Vagina (tissue), 2 donors: ENCODE results near the gene MTA2.

ENCODE experiments used
- POLR2A ChIP-seq, 2 donors: fragments of 450-650 bp; IDR thresholded peaks; one replicate each; pipeline ENCODE4 v1.6.1; 2017; ENCODE audit warnings: antibody characterized with exemption in 2 of 2, mild to moderate bottlenecking in 2 of 2, moderate library complexity in 2 of 2
- POLR2AphosphoS5 ChIP-seq, 2 donors: sonication (generic); formaldehyde crosslinking; IDR thresholded peaks; one replicate each; pipeline ENCODE4 v1.9.0; 2017; ENCODE audit warnings: antibody characterized with exemption in 2 of 2, mild to moderate bottlenecking in 2 of 2, low read depth in 1 of 2; ENCODE audit not compliant: insufficient read depth in 1 of 2
- TF ChIP-seq, protein P1 (sequence below), 3 experiments: fragments of 450-650 bp in 2 of 3; fragments of 200-600 bp in 1 of 3; sonication (generic) in 1 of 3; IDR thresholded peaks; one replicate each; pipeline ENCODE4 v1.5.1; 2017 to 2019; ENCODE audit warnings: antibody characterized with exemption in 3 of 3, mild to moderate bottlenecking in 2 of 3, moderate library complexity in 2 of 3

DNA sequence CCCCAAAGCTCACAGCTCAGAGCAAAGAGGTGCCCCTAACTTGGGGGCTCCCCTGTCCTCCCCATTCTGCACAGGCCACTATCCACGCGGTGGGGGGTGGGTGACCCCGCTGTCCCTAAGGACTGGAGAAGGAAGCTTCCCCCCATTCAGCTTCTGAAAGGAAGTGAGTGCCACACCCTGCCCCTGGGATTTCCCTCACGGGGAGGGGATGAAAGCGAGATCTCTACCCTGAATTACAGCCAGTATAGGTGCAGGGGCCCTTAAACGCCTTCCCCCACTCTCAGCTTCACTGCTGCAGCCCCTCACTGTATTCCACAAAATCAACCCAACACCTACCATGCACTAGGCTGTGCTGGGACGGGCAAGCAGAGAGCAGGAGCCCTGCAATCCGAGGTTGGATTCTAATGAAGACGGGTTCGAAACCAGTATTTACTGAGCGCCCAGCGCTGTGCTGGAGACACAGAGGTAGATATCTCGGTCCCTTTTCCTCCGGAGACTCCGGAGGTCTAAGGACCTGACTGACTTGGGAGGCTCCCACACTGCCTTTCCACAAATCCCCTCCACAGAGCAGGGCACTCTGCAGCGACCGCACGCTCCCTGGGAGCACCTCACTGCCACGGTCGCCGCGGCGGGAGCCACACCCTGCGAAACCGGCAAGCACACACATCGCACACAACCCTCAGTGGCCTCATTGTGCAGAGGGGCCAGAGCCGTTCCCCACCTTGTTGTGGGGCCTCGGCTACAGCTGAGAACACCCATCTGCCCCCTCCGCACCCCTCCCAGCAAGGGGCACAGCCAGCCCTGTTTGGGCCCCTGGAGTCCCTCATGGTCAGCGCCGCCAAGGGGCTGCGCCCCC lies 56.9 kb downstream of the MTA2 start:
- no peak for TF ChIP-seq POLR2A (IDR thresholded peaks at IDR 0.05)
- no peak for TF ChIP-seq POLR2AphosphoS5 (IDR thresholded peaks at IDR 0.05; ENCODE audit: insufficient read depth in 1 of 2, low read depth in 1 of 2)
- TF ChIP-seq, protein P1, sequence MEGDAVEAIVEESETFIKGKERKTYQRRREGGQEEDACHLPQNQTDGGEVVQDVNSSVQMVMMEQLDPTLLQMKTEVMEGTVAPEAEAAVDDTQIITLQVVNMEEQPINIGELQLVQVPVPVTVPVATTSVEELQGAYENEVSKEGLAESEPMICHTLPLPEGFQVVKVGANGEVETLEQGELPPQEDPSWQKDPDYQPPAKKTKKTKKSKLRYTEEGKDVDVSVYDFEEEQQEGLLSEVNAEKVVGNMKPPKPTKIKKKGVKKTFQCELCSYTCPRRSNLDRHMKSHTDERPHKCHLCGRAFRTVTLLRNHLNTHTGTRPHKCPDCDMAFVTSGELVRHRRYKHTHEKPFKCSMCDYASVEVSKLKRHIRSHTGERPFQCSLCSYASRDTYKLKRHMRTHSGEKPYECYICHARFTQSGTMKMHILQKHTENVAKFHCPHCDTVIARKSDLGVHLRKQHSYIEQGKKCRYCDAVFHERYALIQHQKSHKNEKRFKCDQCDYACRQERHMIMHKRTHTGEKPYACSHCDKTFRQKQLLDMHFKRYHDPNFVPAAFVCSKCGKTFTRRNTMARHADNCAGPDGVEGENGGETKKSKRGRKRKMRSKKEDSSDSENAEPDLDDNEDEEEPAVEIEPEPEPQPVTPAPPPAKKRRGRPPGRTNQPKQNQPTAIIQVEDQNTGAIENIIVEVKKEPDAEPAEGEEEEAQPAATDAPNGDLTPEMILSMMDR (IDR thresholded peaks at IDR 0.05): no peak
